ENCODE results near the gene RTL1.

DNA sequence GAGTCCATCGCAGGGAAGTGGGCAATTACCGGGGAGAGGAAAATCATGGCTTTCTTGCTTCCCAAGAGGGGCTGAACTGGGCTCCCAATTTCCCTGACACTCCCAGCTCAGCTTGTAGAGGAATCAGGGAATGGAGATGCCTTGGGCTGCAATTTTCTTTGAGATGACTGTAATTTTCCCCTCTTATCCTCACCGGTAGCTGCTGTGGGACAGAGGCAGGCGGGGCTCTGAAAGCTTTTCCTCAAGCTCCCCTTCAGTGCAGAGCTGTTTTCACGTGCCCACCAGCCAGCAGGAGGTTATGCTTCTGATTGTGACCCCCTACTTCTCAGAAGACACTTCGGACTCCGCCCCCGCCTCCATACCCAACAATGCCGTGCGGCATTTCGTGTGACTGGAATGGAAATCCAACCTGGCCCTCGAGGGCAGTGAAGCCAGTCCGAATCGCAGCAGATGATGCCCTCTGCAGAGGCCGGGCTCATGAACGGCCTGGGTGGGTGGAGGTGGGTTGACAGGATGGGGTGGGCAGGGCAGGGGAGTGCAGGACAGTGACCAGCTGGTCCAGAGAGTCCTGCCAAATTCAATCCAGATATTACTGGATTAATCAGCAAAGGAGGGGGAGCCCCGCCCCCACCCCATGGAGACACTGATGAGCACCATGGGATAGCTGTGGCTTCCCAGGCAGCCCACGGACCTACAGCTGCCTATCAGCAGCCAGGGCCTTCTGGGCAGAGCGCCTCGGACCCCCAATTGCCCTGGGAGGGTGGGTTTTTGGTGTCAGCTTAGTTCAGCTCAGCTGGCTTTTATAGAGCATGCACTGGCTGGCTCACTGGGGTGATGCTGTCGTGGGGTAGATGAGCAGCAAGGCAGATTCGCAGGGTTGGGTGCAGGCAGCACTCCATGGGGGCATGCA is 37.6 kb downstream of the RTL1 start:
- no peak for TF ChIP-seq CTCF (IDR thresholded peaks at IDR 0.05; ENCODE audit: low read depth, low read length, poor library complexity, severe bottlenecking)
- no peak for TF ChIP-seq EZH2phosphoT487 (IDR thresholded peaks at IDR 0.05; ENCODE audit: borderline replicate concordance, low read length)

Data from DOHH2 (cell line).